Glomerular visceral epithelial cell (primary cell): ENCODE measurements around the gene AOPEP.
A peak's percentile ranks its signal among the peaks of the same experiment; 100 is the strongest.

ENCODE experiments used
- DNase-seq: peaks from one replicate; pipeline ENCODE4 v3.0.0-alpha.2; 2016; ENCODE audit errors: extremely low spot score

The AOPEP gene

GRCh38 chr9:94726495-94727191 is at the start of gene AOPEP:
Gene AOPEP, plus strand, starts transcription at chr9:94726699. Its CDS starts 33,085 bp downstream, at chr9:94759784.
- peak; percentile 97 for DNase-seq

- no peak for DNase-seq
Observed at GRCh38 chr9:94677929-94678328, 48.6 kb upstream of the AOPEP start.

GRCh38 chr9:94679587-94679986 is 46.9 kb upstream of the AOPEP start:
- no peak for DNase-seq

- DNase-seq = no peak
Observed at GRCh38 chr9:94680020-94680419, 46.5 kb upstream of the AOPEP start.

GRCh38 chr9:94680621-94681020 is 45.9 kb upstream of the AOPEP start:
- DNase-seq = no peak

- DNase-seq = peak; percentile 82
Observed at GRCh38 chr9:94681508-94681907, 45.0 kb upstream of the AOPEP start.

- DNase-seq = no peak
Observed at GRCh38 chr9:94685359-94685758, 41.1 kb upstream of the AOPEP start.

GRCh38 chr9:94687451-94687850 is 39.0 kb upstream of the AOPEP start:
- DNase-seq = no peak

GRCh38 chr9:94690344-94690743 is 36.2 kb upstream of the AOPEP start:
- DNase-seq = no peak

GRCh38 chr9:94692601-94693000 is 33.9 kb upstream of the AOPEP start:
- peak; percentile 96 for DNase-seq

- DNase-seq = no peak
Observed at GRCh38 chr9:94693485-94694204, 32.9 kb upstream of the AOPEP start.

- DNase-seq = no peak
Observed at GRCh38 chr9:94696545-94696944, 30.0 kb upstream of the AOPEP start.

- DNase-seq = peak; percentile 84
Observed at GRCh38 chr9:94697972-94698581, 28.4 kb upstream of the AOPEP start.

GRCh38 chr9:94699715-94700373 is 26.7 kb upstream of the AOPEP start:
- DNase-seq = peak; percentile 47

- no peak for DNase-seq
Observed at GRCh38 chr9:94700445-94700844, 26.1 kb upstream of the AOPEP start.

GRCh38 chr9:94703488-94704140 is 22.9 kb upstream of the AOPEP start:
- no peak for DNase-seq

- no peak for DNase-seq
Observed at GRCh38 chr9:94705162-94705702, 21.3 kb upstream of the AOPEP start.

- DNase-seq = no peak
Observed at GRCh38 chr9:94706922-94707321, 19.6 kb upstream of the AOPEP start.

- DNase-seq = no peak
Observed at GRCh38 chr9:94713436-94714215, 12.9 kb upstream of the AOPEP start.

- no peak for DNase-seq
Observed at GRCh38 chr9:94714494-94714893, 12.0 kb upstream of the AOPEP start.

- no peak for DNase-seq
Observed at GRCh38 chr9:94717761-94718160, 8.7 kb upstream of the AOPEP start.
